K562 treated with DMSO at 1 percent for 48 hours (cell line): ENCODE measurements around the gene PDCL3. TPM values are rescaled to one million over a fixed set of nuclear protein-coding genes. Genes with fewer than 3 reads are reported as not detected.

Experiments
- total RNA-seq: library from RNA; unstranded; fragments of 300-600 nt; gene quantifications from 2 replicates; pipeline ENCODE4 v1.2.3, GENCODE V29; 2022; ENCODE audit warnings: low replicate concordance; ENCODE audit errors: extremely low read depth

The PDCL3 gene
- total RNA-seq, result not detected in 2 replicates

GRCh38 chr2:100562613-100563406 lies at the start of gene PDCL3:
Gene PDCL3, plus strand, starts transcription at chr2:100562993. Its CDS starts 75 bp downstream, at chr2:100563068.

Other genes with a start within 250 kb of the PDCL3 start
- gene LONRF2, start 240.5 kb upstream of the PDCL3 start, total RNA-seq, result not detected in 2 replicates
- gene CHST10, start 145.3 kb upstream of the PDCL3 start, total RNA-seq, result not detected in 2 replicates
- gene NMS, start 92.5 kb upstream of the PDCL3 start, total RNA-seq, result not detected in 2 replicates